ENCODE data around the gene CLDN24.

CLDN24 gene

GRCh38 chr4:183356931-183357675 is 34.9 kb upstream of the CLDN24 start:
- Histone ChIP-seq H3K36me3 (ENCODE audit: control insufficient read depth, insufficient read depth, low read length) (no peaks in the 10 kb centered on the region), H3K4me1 (ENCODE audit: control insufficient read depth, insufficient read depth, low read length, poor library complexity, severe bottlenecking) (no peaks in the 10 kb centered on the region), H3K27me3 (replicated peaks; ENCODE audit: control insufficient read depth, insufficient read depth, low read length, poor library complexity, severe bottlenecking) (no peaks in the 10 kb centered on the region), H3K9me3 (ENCODE audit: control insufficient read depth, low read length) (no peaks in the 10 kb centered on the region), H3K27ac (ENCODE audit: insufficient read depth, low read length, poor library complexity, severe bottlenecking) (no peak overlapping the region), H3K4me3 (ENCODE audit: insufficient read depth, low read depth, low read length, poor library complexity, severe bottlenecking) (no peak overlapping the region)
- DNase-seq: no peak

- no peak overlapping the region for H3K4me3 ChIP-seq (ENCODE audit: insufficient read depth, low read depth, low read length, poor library complexity, severe bottlenecking)
- no peak for DNase-seq
- no peaks in the 10 kb centered on the region for H3K9me3 ChIP-seq (ENCODE audit: control insufficient read depth, low read length)
- H3K4me1 ChIP-seq (ENCODE audit: control insufficient read depth, insufficient read depth, low read length, poor library complexity, severe bottlenecking): no peaks in the 10 kb centered on the region
- H3K27me3 ChIP-seq (replicated peaks; ENCODE audit: control insufficient read depth, insufficient read depth, low read length, poor library complexity, severe bottlenecking): no peaks in the 10 kb centered on the region
- H3K27ac ChIP-seq (ENCODE audit: insufficient read depth, low read length, poor library complexity, severe bottlenecking): no peak overlapping the region
- no peaks in the 10 kb centered on the region for H3K36me3 ChIP-seq (ENCODE audit: control insufficient read depth, insufficient read depth, low read length)
Observed at GRCh38 chr4:183356173-183356830, 34.1 kb upstream of the CLDN24 start.

DNA sequence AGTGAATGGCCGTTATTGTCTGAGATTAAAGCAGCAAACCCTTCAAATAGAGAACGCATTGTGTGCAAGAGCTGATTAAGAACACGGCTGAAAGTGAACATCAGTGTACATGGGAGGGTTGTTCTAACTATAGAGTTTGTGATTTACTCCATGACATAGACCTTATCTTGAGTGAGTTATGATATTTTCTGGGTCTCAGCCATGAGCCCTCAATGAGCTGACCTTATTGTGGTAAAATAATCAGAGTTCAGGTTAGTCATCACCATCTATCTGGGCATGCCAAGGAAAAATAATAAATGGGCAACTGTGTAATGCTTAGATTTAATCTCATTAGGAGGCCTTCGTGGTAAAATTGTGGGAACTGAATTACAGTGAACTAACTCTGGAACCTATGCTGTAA is 33.2 kb upstream of the CLDN24 start:
- no peak overlapping the region for H3K27ac ChIP-seq (ENCODE audit: insufficient read depth, low read length, poor library complexity, severe bottlenecking)
- no peaks in the 10 kb centered on the region for H3K36me3 ChIP-seq (ENCODE audit: control insufficient read depth, insufficient read depth, low read length)
- DNase-seq: no peak
- H3K4me1 ChIP-seq (ENCODE audit: control insufficient read depth, insufficient read depth, low read length, poor library complexity, severe bottlenecking): no peaks in the 10 kb centered on the region
- H3K4me3 ChIP-seq (ENCODE audit: insufficient read depth, low read depth, low read length, poor library complexity, severe bottlenecking): no peak overlapping the region
- no peaks in the 10 kb centered on the region for H3K9me3 ChIP-seq (ENCODE audit: control insufficient read depth, low read length)
- no peaks in the 10 kb centered on the region for H3K27me3 ChIP-seq (replicated peaks; ENCODE audit: control insufficient read depth, insufficient read depth, low read length, poor library complexity, severe bottlenecking)

- no peaks in the 10 kb centered on the region for H3K4me1 ChIP-seq (ENCODE audit: control insufficient read depth, insufficient read depth, low read length, poor library complexity, severe bottlenecking)
- no peak overlapping the region for H3K4me3 ChIP-seq (ENCODE audit: insufficient read depth, low read depth, low read length, poor library complexity, severe bottlenecking)
- H3K27ac ChIP-seq (ENCODE audit: insufficient read depth, low read length, poor library complexity, severe bottlenecking): no peak overlapping the region
- DNase-seq: no peak
- H3K27me3 ChIP-seq (replicated peaks; ENCODE audit: control insufficient read depth, insufficient read depth, low read length, poor library complexity, severe bottlenecking): no peaks in the 10 kb centered on the region
- H3K9me3 ChIP-seq (ENCODE audit: control insufficient read depth, low read length): no peaks in the 10 kb centered on the region
- no peaks in the 10 kb centered on the region for H3K36me3 ChIP-seq (ENCODE audit: control insufficient read depth, insufficient read depth, low read length)
Observed at GRCh38 chr4:183354219-183354618, 32.0 kb upstream of the CLDN24 start.

DNA sequence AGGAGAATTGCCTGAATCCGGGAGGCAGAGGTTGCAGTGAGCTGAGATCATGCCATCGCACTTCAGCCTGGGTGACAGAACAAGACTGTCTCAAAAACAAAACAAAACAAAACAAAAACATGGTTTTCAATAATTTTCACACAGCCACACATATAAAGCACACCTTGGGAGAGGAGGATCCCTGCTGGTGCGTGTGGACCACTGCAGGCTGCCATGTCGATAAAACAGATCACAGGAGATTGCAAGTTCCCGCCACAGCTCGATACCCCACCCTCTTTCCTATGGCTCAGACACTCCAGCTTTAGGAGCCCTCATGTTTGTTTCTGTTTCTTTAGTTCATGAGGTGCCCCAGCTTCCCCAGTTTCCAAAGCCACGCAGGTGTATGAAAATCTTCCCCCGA is 31.3 kb upstream of the CLDN24 start:
- no peaks in the 10 kb centered on the region for H3K27me3 ChIP-seq (replicated peaks; ENCODE audit: control insufficient read depth, insufficient read depth, low read length, poor library complexity, severe bottlenecking)
- H3K36me3 ChIP-seq (ENCODE audit: control insufficient read depth, insufficient read depth, low read length): no peaks in the 10 kb centered on the region
- no peaks in the 10 kb centered on the region for H3K9me3 ChIP-seq (ENCODE audit: control insufficient read depth, low read length)
- no peaks in the 10 kb centered on the region for H3K4me1 ChIP-seq (ENCODE audit: control insufficient read depth, insufficient read depth, low read length, poor library complexity, severe bottlenecking)
- DNase-seq: no peak
- H3K4me3 ChIP-seq (ENCODE audit: insufficient read depth, low read depth, low read length, poor library complexity, severe bottlenecking): no peak overlapping the region
- H3K27ac ChIP-seq (ENCODE audit: insufficient read depth, low read length, poor library complexity, severe bottlenecking): no peak overlapping the region

DNA sequence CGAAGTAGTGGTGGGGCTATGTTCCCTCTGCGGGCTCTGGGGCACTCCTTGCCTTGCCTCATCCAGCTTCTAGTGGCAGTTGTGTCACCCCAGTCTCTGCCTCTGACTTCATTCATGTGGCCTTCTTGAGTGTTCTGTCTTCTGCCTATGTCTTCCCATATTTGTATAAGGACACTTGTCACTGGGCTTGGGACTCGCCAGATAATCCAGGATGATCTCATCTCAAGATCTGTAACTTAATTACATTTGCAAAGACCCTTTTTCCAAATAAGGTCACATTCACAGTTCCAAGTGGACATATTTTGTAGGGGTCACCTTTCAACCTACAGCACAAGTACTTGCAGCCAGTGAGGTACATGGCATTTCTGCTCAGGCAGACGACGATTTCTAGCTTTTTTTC is 30.3 kb upstream of the CLDN24 start:
- Histone ChIP-seq H3K27ac (ENCODE audit: insufficient read depth, low read length, poor library complexity, severe bottlenecking) (no peak overlapping the region), H3K4me3 (ENCODE audit: insufficient read depth, low read depth, low read length, poor library complexity, severe bottlenecking) (no peak overlapping the region), H3K9me3 (ENCODE audit: control insufficient read depth, low read length) (no peaks in the 10 kb centered on the region), H3K27me3 (replicated peaks; ENCODE audit: control insufficient read depth, insufficient read depth, low read length, poor library complexity, severe bottlenecking) (no peaks in the 10 kb centered on the region), H3K4me1 (ENCODE audit: control insufficient read depth, insufficient read depth, low read length, poor library complexity, severe bottlenecking) (no peaks in the 10 kb centered on the region), H3K36me3 (ENCODE audit: control insufficient read depth, insufficient read depth, low read length) (no peaks in the 10 kb centered on the region)
- DNase-seq: no peak

- no peaks in the 10 kb centered on the region for H3K36me3 ChIP-seq (ENCODE audit: control insufficient read depth, insufficient read depth, low read length)
- no peak for DNase-seq
- H3K4me1 ChIP-seq (ENCODE audit: control insufficient read depth, insufficient read depth, low read length, poor library complexity, severe bottlenecking): no peaks in the 10 kb centered on the region
- no peak overlapping the region for H3K4me3 ChIP-seq (ENCODE audit: insufficient read depth, low read depth, low read length, poor library complexity, severe bottlenecking)
- no peaks in the 10 kb centered on the region for H3K27me3 ChIP-seq (replicated peaks; ENCODE audit: control insufficient read depth, insufficient read depth, low read length, poor library complexity, severe bottlenecking)
- H3K27ac ChIP-seq (ENCODE audit: insufficient read depth, low read length, poor library complexity, severe bottlenecking): no peak overlapping the region
- no peaks in the 10 kb centered on the region for H3K9me3 ChIP-seq (ENCODE audit: control insufficient read depth, low read length)
Observed at GRCh38 chr4:183350317-183351071, 28.3 kb upstream of the CLDN24 start.

- H3K9me3 ChIP-seq (ENCODE audit: control insufficient read depth, low read length): no peaks in the 10 kb centered on the region
- no peak for DNase-seq
- no peak overlapping the region for H3K4me3 ChIP-seq (ENCODE audit: insufficient read depth, low read depth, low read length, poor library complexity, severe bottlenecking)
- no peaks in the 10 kb centered on the region for H3K36me3 ChIP-seq (ENCODE audit: control insufficient read depth, insufficient read depth, low read length)
- H3K4me1 ChIP-seq (ENCODE audit: control insufficient read depth, insufficient read depth, low read length, poor library complexity, severe bottlenecking): no peaks in the 10 kb centered on the region
- no peaks in the 10 kb centered on the region for H3K27me3 ChIP-seq (replicated peaks; ENCODE audit: control insufficient read depth, insufficient read depth, low read length, poor library complexity, severe bottlenecking)
- H3K27ac ChIP-seq (ENCODE audit: insufficient read depth, low read length, poor library complexity, severe bottlenecking): no peak overlapping the region
Observed at GRCh38 chr4:183349673-183350072, 27.4 kb upstream of the CLDN24 start.

DNA sequence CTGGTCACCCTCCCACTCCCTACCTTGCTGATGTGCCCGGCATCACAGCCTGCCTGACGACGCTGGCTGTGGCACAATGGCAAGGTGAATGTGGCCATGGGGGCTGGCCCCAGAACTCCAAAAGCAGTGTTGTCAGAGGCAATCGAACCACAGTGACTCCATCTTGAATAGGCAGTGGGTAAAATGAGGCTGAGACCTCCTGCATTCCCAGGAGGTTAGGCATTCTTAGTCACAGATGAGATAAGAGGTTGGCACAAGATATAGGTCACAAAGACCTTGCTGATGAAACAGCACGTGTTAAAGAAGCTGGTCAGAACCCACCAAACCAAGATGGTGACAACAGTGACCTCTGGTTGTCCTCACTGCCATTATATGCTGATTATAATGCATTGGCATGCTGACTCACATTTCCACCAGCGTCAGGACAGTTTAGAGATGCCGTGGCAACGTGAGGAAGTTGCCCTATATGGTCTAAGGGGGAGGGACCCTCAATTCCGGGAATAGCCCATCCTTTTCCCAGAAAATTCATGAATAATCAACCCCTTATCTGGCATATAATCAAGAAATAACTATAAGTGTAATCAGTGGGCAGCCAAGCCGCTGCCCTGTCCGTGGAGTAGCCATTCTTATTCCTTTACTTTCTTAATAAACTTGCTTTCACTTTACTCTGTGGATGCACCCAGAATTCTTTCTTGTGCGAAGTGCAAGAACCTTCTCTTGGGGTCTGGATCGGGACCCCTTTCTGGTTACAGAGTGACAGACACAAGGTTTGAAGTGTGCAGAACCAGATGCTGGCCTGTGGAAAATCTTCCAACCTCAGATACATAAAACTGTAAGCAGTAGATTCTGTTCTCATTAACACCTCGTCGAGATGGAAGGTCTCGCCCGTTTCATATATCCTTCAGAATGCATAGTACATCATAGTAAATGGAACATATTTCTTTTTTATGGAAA is 26.8 kb upstream of the CLDN24 start:
- no peak for DNase-seq
- no peak overlapping the region for H3K27ac ChIP-seq (ENCODE audit: insufficient read depth, low read length, poor library complexity, severe bottlenecking)
- no peaks in the 10 kb centered on the region for H3K9me3 ChIP-seq (ENCODE audit: control insufficient read depth, low read length)
- no peaks in the 10 kb centered on the region for H3K27me3 ChIP-seq (replicated peaks; ENCODE audit: control insufficient read depth, insufficient read depth, low read length, poor library complexity, severe bottlenecking)
- no peak overlapping the region for H3K4me3 ChIP-seq (ENCODE audit: insufficient read depth, low read depth, low read length, poor library complexity, severe bottlenecking)
- no peaks in the 10 kb centered on the region for H3K4me1 ChIP-seq (ENCODE audit: control insufficient read depth, insufficient read depth, low read length, poor library complexity, severe bottlenecking)
- H3K36me3 ChIP-seq (ENCODE audit: control insufficient read depth, insufficient read depth, low read length): no peaks in the 10 kb centered on the region

Measured in effector memory CD4-positive, alpha-beta T cell (primary cell).